ENCODE results near the gene SKOR2. TPM values are rescaled to one million over a fixed set of nuclear protein-coding genes. Genes with fewer than 3 reads are reported as not detected.

Gene SKOR2
- total RNA-seq, 4 donors from 2014 or later = not detected

DNA sequence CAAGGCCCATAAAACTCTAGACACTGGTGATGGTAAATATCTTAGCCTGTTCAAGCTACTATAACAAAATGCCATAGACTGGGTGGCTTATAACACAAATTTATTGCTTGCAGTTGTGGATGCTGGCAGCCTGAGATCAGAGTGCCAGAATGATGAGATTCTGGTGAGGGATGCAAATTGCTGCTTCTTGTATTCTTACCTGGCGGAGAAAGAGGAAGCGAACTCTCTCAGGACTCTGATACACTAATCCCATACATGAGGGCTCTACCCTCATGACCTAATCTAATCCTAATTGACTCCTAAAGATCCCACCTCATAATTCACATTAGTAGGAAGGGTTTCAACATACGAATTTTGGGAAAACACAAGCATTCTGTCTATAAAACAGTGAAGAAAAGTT lies 70.7 kb downstream of the SKOR2 start:
- 73 to 86% methylated on average over 3 of the region's 3 CpGs for WGBS, 2 donors
- DNase-seq = no peak
- H3K27me3 ChIP-seq = peaks cover 0 to 8% (median 0%) of the 10 kb centered on the region in 4 donors
- H3K27ac ChIP-seq = no peak overlapping the region
- no peak for TF ChIP-seq POLR2A (IDR thresholded peaks at IDR 0.05)
- TF ChIP-seq, protein P1, sequence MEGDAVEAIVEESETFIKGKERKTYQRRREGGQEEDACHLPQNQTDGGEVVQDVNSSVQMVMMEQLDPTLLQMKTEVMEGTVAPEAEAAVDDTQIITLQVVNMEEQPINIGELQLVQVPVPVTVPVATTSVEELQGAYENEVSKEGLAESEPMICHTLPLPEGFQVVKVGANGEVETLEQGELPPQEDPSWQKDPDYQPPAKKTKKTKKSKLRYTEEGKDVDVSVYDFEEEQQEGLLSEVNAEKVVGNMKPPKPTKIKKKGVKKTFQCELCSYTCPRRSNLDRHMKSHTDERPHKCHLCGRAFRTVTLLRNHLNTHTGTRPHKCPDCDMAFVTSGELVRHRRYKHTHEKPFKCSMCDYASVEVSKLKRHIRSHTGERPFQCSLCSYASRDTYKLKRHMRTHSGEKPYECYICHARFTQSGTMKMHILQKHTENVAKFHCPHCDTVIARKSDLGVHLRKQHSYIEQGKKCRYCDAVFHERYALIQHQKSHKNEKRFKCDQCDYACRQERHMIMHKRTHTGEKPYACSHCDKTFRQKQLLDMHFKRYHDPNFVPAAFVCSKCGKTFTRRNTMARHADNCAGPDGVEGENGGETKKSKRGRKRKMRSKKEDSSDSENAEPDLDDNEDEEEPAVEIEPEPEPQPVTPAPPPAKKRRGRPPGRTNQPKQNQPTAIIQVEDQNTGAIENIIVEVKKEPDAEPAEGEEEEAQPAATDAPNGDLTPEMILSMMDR (IDR thresholded peaks at IDR 0.05) = no peak
- H3K36me3 ChIP-seq = no peaks in the 10 kb centered on the region
- no peak overlapping the region for H3K4me3 ChIP-seq
- H3K9me3 ChIP-seq = no peaks in the 10 kb centered on the region
- H3K4me1 ChIP-seq = peaks cover 0 to 5% (median 0%) of the 10 kb centered on the region in 3 donors
- intact Hi-C loops (cut with DNase I) = no loop called here

DNA sequence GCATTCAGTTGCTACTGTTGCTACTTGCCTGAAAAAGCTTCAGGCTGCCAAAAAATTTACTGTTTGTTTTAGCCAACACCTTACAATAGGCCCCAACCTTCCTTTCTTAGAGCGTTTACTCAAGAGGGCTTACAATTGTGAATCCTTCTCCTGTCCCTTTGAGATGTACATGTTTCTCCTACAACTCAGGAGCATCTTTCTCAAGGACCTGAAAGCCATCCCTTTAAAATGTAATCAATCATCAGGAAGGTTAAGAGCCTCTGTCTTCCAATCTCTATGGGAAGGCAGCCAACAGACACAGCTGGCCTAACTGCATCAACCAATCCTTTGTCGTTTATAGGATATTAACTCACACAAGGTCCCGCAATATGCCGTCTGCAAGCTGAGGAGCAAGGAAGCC lies 71.9 kb downstream of the SKOR2 start:
- Histone ChIP-seq H3K36me3 (no peaks in the 10 kb centered on the region), H3K4me3 (no peak overlapping the region), H3K27me3 (peaks cover 0 to 8% (median 0%) of the 10 kb centered on the region in 4 donors), H3K4me1 (peaks cover 5 to 16% (median 7%) of the 10 kb centered on the region in 3 donors), H3K27ac (no peak overlapping the region), H3K9me3 (no peaks in the 10 kb centered on the region)
- intact Hi-C loops (cut with DNase I) = no loop called here
- DNase-seq = no peak
- 25 to 33% methylated on average over 4 of the region's 4 CpGs for WGBS, 2 donors
- TF ChIP-seq, protein P1 (IDR thresholded peaks at IDR 0.05) = no peak

- intact Hi-C loops (cut with DNase I) = no loop called here
- Histone ChIP-seq H3K27me3 (no peaks in the 10 kb centered on the region), H3K9me3 (no peaks in the 10 kb centered on the region), H3K4me1 (peaks cover 10 to 39% (median 12%) of the 10 kb centered on the region in 3 donors), H3K36me3 (no peaks in the 10 kb centered on the region), H3K4me3 (peak within 1 kb of the TSS; percentile 89 to 96 (median 92)), H3K27ac (peak within 1 kb of the TSS; percentile 81 to 91 (median 88))
- peak; percentile 25 for DNase-seq
- WGBS, 2 donors = 0% methylated on average over 22 to 25 of the region's 48 CpGs
- TF ChIP-seq, protein P1 (IDR thresholded peaks at IDR 0.05) = peak in 2 of 6 experiments; percentile 9 to 17
- peak in 2 of 4 donors; percentile 39 to 68 for TF ChIP-seq POLR2A (IDR thresholded peaks at IDR 0.05)
These were observed 75.4 kb downstream of the SKOR2 start, which contains the start of gene IER3IP1 for GRCh38 chr18:47175898-47176575. IER3IP1 (minus strand) TSS chr18:47176364; CDS start chr18:47176277, 87 bp downstream.

DNA sequence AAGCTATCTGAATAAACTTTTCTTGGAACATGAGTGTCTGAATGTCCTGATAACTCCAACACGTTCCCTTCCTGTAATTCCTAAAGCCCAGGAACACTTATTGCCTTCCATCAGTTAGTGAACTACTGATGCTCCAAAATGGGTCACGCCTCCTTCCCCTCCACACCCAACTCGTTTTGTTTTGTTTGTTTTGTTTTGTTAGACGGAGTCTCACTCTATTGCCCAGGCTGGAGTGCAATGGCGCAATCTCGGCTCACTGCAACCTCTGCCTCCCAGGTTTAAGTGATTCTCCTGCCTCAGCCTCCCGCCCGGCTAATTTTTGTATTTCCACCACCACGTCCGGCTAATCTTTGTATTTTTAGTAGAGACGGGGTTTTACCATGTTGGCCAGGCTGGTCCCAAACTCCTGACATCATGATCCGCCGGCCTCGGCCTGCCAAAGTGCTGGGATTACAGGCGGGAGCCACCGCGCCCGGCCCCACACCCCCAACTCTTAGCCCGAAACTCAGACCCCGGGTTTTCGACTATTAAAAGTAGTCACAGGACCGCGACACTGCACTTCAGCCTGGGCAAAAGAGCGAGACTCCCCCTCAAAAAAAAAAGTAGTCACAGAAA lies 76.1 kb downstream of the SKOR2 start:
- no peak for DNase-seq
- Histone ChIP-seq H3K36me3 (no peaks in the 10 kb centered on the region), H3K27me3 (no peaks in the 10 kb centered on the region), H3K9me3 (no peaks in the 10 kb centered on the region), H3K4me3 (peak overlapping the region; percentile 89 to 96 (median 92)), H3K4me1 (peaks cover 10 to 39% (median 12%) of the 10 kb centered on the region in 3 donors), H3K27ac (peak overlapping the region; percentile 81 to 91 (median 88))
- TF ChIP-seq, protein P1 (IDR thresholded peaks at IDR 0.05) = no peak
- TF ChIP-seq POLR2A (IDR thresholded peaks at IDR 0.05) = no peak
- intact Hi-C loops (cut with DNase I) = no loop called here
- 4 to 7% methylated on average over 16 to 19 of the region's 24 CpGs for WGBS, 2 donors

GRCh38 chr18:47174545-47175116 lies 76.8 kb downstream of the SKOR2 start:
- H3K4me1 ChIP-seq = peaks cover 10 to 39% (median 12%) of the 10 kb centered on the region in 3 donors
- intact Hi-C loops (cut with DNase I) = no loop called here
- H3K36me3 ChIP-seq = no peaks in the 10 kb centered on the region
- peak overlapping the region in 3 of 4 donors; percentile 89 to 96 (median 93) for H3K4me3 ChIP-seq
- 64 to 73% methylated on average over 11 to 13 of the region's 13 CpGs for WGBS, 2 donors
- H3K27me3 ChIP-seq = no peaks in the 10 kb centered on the region
- no peak for DNase-seq
- H3K27ac ChIP-seq = peak overlapping the region in 1 of 4 donors; percentile 91
- H3K9me3 ChIP-seq = no peaks in the 10 kb centered on the region
- TF ChIP-seq POLR2A (IDR thresholded peaks at IDR 0.05) = no peak

Data from esophagus squamous epithelium (tissue), 5 donors.